Head of caudate nucleus (tissue), 42 donors: ENCODE data around the gene OR2G2.

Source experiments
- DNase-seq, 42 donors: peaks; one replicate each; pipeline versions ENCODE4 v3.0.0 to v3.0.0-alpha.2; 2020 to 2021; ENCODE audit warnings: mixed read lengths in 7 of 42
- intact Hi-C: fragments of 100-400 bp; cut with DNase I; formaldehyde crosslinking; loops from one replicate; pipeline ENCODE4 v1.15.0; 2022

Gene OR2G2, protein sequence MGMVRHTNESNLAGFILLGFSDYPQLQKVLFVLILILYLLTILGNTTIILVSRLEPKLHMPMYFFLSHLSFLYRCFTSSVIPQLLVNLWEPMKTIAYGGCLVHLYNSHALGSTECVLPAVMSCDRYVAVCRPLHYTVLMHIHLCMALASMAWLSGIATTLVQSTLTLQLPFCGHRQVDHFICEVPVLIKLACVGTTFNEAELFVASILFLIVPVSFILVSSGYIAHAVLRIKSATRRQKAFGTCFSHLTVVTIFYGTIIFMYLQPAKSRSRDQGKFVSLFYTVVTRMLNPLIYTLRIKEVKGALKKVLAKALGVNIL

DNA sequence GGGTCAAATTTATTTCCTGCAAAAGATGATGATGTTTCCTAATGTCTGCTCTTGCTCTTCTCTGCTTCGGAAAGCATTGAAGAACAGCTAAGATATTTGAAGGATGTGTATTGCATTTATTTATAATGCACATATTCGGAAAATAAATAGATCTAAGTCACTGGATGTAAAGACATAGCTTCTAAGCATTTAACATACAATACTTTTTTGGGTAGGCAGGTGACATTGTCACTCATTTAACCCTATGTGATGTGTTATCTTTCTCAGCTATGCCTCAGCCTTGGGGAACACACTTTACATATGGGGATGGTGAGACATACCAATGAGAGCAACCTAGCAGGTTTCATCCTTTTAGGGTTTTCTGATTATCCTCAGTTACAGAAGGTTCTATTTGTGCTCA, at the start of gene OR2G2:
Gene OR2G2, plus strand, starts transcription at position 301 of the 400 bp plus-strand sequence. Its CDS starts 0 bp downstream, at position 301.
- intact Hi-C loops: no loop called here
- DNase-seq: no peak

- no peak for DNase-seq
- intact Hi-C loops: no loop called here
These were observed 49.6 kb upstream of the OR2G2 start for GRCh38 chr1:247538561-247538960.

GRCh38 chr1:247539215-247539614, 48.9 kb upstream of the OR2G2 start:
- intact Hi-C loops: no loop called here
- no peak for DNase-seq

- intact Hi-C loops: no loop called here
These were observed 47.6 kb upstream of the OR2G2 start for GRCh38 chr1:247540581-247540980.

GRCh38 chr1:247542811-247543210, 45.3 kb upstream of the OR2G2 start:
- DNase-seq: no peak
- intact Hi-C loops: no loop called here

More at GRCh38 chr1:247540581-247540980, 47.6 kb upstream of the OR2G2 start:
- DNase-seq: no peak

- DNase-seq: no peak
- intact Hi-C loops: no loop called here
These were observed 40.1 kb upstream of the OR2G2 start for GRCh38 chr1:247548092-247548491.

GRCh38 chr1:247548769-247549182, 39.4 kb upstream of the OR2G2 start, which contains the start of gene GCSAML:
Gene GCSAML (plus strand): TSS chr1:247549134. CDS start chr1:247549192, 58 bp downstream.
- intact Hi-C loops: no loop called here
- no peak for DNase-seq

GRCh38 chr1:247551721-247552120, 36.4 kb upstream of the OR2G2 start:
- intact Hi-C loops: no loop called here
- no peak for DNase-seq

- DNase-seq: no peak
- intact Hi-C loops: no loop called here
These were observed 35.9 kb upstream of the OR2G2 start for GRCh38 chr1:247552231-247552630.

DNA sequence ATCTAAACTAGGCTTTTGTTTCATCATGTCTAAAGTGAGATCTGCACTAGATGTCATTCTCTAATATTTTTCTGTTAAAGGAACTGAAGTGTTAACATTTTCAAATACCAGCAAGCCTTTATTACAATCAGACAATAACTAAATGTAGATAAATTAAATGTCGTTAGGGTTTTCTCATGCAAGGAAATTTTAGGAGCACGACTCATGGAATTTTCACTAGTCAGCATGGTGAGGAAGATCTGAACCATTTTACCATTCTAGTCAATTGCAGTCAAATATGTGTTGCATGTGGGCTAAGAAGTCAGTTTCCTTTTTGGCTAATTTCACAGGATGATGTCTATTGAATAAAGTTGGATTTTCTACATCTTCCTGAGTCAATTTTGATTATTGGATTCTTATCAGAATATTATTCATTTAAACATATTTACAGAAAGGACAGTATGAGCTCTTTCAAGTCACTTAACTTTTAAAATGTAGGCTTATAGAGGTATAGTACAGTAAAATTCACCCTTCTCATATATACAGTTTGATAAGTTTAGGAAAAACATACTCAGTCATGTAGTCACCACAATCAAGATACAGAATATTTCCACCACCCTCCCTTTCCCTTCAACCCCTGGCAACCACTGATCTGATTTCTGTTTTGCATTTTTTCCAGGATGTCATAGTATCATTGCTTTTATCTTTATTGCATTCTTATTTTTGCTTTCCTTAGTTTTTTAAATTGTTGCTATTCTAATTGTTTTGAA, 30.1 kb upstream of the OR2G2 start:
- intact Hi-C loops: no loop called here
- no peak for DNase-seq

- intact Hi-C loops: no loop called here
- no peak for DNase-seq
These were observed 26.4 kb upstream of the OR2G2 start for GRCh38 chr1:247561711-247562110.

DNA sequence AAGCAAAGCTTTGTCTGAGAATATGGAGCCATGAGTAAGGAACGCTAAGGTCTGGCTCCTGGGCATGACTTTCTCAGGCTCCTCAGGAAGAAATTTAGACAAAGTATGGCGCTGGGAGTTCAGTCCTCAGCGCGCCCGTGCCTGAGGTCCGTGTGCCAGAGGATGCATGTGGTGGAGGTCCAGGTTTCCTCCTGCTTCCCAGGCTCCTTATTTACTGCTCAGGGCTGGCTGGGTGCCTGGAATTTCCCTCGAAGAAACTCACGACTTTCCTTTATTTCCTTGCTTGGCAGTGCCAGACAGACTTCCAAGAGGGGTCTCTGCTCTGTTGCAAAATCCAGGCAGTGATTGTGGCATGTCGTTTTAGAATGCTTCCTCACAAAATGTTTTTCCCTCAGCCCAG, 26.0 kb upstream of the OR2G2 start:
- DNase-seq: no peak
- intact Hi-C loops: no loop called here

- DNase-seq: no peak
- intact Hi-C loops: no loop called here
These were observed 13.9 kb upstream of the OR2G2 start for GRCh38 chr1:247574236-247574635.

GRCh38 chr1:247574664-247575063, 13.5 kb upstream of the OR2G2 start:
- DNase-seq: no peak
- intact Hi-C loops: no loop called here

- no peak for DNase-seq
- intact Hi-C loops: no loop called here
These were observed 11.6 kb upstream of the OR2G2 start for GRCh38 chr1:247576514-247576913.

DNA sequence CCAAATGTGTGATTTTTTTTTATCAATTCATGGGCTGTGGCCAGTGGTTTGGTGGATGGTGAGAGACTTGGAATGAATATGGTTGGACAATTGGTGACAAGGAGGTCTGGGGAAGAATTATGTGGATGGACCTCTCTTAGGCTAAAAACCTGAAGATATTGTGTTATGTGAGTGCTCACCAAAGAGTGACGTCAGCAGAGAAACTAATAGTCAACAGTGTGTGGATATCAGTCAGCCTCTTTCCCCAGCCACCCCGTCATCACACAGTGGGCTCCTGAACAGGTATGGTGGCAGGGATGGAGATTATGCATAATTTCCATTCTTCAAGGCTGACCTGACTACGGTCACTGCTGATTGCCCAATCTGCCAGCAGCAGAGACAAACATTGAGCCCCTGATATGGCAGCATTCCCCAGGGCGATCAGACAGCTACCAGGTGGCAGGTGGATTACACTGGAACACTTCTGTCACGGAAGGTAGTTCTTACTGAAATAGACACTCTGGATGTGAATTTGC, 9.2 kb upstream of the OR2G2 start:
- DNase-seq: no peak
- intact Hi-C loops: no loop called here

- intact Hi-C loops: no loop called here
- DNase-seq: no peak
These were observed 17.1 kb downstream of the OR2G2 start, which contains the start of gene OR2G3 for GRCh38 chr1:247605286-247605685. Gene OR2G3 (plus strand): TSS chr1:247605586. CDS start chr1:247605586, 0 bp downstream.

DNA sequence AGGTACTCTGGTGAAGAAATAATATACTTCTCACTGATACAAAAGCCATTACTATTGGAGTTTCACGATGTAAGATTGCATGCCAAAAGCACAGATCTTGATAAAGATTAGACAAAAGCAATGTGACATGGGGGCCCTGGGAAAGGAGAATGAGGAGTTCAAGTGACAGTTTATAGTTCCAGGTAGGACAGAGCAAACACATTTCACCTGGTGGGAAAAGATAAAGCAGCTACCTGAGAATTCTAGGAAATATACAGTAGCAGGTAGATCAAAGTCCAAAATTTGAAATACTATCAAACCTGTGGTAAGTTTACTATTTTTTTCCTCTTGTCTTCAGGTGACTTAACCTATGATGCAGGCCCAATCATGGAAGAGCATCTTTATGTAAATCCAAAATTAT, 25.2 kb downstream of the OR2G2 start:
- intact Hi-C loops: no loop called here
- DNase-seq: no peak

GRCh38 chr1:247614625-247615024, 26.5 kb downstream of the OR2G2 start:
- intact Hi-C loops: no loop called here
- no peak for DNase-seq

GRCh38 chr1:247627951-247628350, 39.8 kb downstream of the OR2G2 start:
- intact Hi-C loops: no loop called here
- no peak for DNase-seq
